ENCODE measurements around the gene TBRG1.

Gene TBRG1

DNA sequence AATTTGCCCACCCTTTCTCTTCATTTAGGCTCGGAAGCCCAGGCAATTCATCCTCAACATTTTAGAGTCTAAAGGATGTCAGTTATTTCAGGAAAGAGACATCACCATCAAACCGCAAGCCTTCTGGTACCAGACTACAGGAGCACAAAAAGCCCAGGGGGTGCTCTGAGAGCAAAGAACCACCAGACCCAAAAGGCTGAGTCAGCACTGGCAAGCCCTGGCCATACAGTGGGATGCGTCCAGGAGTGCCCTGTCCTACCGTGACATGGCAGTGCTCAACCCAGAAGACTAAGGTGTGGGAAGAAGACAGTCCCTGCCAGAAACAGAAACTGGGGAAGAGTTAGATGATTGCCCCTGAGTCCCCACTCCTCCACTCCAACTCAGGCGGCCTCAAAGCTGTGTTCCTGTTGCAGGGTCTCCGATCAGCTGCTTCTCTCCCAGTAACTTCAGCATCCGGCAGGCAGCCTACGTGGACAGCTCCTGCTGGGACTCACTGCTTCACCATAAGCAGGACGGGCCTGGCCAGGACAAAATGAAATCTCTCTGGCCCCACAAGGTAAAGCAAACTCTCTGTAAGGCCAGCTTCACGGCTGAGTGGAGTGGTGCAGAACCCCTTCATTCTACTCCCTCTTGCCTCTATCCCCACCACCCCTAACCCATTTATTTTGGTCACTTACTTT lies 10.0 kb upstream of the TBRG1 start:
- no peak for DNase-seq (ENCODE audit: low spot score)

DNA sequence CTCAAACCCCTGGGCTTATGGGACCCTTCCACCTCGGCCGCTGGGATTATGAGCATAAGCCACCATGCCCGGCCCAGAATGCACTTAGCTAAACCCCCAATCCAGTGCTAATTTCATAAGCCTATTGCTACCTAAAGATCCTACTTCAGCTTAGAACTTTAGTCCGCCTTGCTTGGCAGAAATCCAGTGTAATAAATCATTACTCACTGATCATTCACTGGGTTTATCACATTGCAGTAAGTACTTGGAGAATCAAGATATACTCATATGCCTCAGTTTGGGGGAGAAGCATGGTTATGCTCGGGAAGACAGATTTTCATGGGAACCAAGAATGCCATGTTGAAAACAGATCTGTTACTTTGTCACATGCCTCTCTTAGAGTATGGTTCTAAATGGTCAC lies 3.8 kb upstream of the TBRG1 start:
- DNase-seq (ENCODE audit: low spot score) = no peak

DNA sequence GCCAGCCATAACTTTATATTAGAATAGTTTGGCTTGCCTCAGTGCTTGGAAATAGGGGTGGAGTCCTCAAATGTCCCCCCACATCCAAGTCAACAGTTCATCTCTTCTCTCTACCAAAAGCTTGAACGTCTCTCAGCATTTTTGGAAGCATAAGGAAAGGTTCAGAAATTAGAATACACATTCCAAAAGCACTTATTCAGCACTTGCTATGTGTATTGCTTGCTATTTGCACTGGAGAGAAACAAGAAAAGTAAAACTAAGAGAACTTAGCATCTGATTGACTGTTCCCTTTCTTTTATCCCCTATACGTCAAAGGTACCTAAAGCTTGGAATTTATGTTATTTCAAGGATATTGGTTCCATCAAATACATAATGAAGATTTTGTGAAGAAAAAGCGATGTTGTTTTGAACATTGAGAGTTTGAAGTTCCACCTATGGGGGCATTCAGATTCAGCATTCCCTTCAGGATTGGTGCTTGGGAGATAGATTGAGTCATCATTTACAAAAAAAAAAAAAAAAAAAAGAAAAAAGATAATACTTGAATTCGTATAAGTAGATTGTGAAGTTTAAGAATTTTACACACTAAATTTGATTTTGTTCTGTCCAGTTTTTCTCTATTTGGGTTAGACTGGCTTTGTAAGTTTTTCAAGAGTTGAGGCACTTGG lies 1.3 kb downstream of the TBRG1 start:
- DNase-seq (ENCODE audit: low spot score) = no peak

DNA sequence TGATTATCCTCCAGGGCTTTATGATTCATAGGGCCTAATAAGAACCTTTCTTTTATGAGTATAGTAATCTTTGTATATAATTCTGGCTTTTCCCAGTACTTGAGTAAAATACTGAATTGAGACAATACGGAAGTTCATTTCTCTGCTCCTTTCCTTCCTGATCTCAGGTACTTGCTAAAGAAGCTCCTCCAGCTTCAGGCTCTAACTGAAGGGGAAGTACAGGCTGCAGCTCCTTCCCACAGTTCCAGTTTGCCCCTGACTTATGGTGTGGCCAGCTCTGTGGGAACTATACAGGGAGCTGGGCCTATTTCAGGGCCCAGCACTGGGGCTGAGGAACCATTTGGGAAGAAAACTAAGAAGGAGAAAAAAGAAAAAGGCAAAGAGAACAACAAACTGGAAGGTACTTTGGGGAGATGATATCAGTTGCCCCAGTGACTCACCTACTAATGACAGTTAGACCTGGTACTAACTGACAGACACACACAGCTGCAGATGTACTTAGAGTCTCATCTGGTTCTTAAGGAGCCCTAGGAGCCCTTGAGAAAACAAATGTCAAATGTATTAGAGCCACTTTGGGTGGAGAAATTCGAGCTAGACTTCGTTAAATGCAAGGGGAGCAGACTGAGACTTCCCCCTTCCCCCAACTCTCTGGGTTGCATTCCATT lies 3.0 kb downstream of the TBRG1 start:
- no peak for DNase-seq (ENCODE audit: low spot score)

DNA sequence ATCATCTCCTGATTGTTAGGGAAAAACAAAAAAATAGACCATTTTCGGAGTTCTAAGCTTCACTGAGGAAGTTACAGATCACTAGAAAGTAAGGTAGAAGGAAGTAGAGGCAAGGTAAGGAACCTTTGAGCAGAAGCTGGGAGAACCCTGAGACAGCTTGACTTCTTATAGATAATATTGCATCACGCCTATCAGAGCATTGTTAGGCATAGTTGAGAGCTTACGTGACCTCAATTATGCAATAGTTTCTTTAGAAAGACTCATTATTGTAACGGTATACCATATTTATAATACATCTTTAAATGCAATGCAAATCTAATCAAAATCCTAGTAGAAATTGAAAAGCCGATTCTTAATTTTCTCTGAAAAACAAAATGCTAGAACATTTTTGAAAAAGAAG lies 4.9 kb downstream of the TBRG1 start:
- DNase-seq (ENCODE audit: low spot score) = no peak

DNA sequence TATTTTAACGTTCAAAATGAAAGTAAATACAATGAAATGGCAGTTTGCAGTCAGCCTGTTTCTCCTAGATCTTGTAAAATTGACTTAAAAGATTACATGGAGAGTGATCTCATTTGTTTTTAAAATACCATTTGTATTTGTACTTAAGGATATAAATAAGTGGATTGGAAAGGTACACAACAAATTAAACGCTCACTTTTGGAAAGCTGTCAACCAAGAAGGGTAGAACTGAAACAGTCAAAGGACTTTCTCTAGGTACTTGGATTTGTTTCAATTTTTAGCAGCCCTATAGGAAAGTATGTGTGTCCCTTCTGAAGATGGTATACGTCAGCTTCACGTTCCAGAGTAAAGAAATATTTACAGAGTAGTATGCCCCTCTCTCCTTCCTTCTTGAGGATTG lies 7.3 kb downstream of the TBRG1 start:
- DNase-seq (ENCODE audit: low spot score) = no peak

DNA sequence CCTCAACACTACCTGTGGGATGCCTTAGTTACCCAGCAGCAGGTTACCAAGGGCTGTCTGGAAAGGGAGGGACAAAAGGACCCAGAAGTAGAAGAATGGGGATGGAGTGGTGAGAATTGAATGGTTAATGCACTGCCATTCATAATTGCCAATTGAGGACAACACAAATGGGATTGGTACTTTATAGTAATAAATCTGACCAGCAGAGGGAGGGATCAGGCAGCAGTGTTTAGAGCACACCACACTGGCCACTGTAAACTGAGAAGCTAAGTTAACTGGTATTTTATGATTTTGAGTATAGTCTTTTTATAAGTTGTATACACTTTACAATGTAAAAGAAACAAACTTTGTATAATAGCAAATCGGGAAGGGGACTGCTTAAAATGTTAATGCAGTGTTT lies 10.7 kb downstream of the TBRG1 start:
- DNase-seq (ENCODE audit: low spot score) = no peak

DNA sequence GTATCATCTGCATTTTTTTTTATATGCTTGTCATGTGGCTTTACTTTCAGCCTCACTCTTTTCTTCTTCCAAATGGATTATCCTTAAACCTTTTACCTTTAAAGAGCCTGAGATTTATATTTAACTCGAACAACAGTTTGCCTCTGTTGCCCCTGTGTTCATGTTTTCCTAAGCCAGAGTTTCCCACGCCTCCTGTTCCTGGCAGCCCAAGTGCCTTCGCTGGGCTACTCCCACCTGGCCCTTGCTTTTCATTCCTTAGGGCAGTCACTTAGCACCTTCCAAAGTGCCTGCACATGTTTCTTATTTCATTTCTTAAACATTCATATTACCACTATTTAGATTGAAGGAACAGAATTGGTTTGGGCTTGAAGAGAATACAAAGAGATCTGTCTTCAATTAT lies 13.3 kb downstream of the TBRG1 start:
- DNase-seq (ENCODE audit: low spot score) = no peak

DNA sequence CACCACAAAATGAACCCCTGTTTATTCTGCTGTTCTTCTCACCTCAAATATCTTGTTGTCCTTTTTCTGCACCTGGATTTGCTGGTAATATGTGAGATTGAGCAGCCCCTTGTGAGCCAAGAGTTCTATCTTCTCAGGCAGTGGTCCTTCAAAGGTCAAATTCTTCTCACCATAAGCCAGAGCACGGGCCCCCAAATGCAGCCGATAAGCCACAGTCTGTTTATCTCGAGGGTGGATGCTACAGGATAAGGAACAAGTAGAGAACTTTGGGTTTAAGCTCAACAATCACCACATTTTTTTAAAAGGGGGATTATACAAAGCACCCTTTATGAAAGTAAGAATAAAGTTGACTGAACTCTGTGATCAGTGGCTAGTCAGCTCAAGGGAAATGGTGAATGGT lies 15.8 kb downstream of the TBRG1 start:
- no peak for DNase-seq (ENCODE audit: low spot score)

DNA sequence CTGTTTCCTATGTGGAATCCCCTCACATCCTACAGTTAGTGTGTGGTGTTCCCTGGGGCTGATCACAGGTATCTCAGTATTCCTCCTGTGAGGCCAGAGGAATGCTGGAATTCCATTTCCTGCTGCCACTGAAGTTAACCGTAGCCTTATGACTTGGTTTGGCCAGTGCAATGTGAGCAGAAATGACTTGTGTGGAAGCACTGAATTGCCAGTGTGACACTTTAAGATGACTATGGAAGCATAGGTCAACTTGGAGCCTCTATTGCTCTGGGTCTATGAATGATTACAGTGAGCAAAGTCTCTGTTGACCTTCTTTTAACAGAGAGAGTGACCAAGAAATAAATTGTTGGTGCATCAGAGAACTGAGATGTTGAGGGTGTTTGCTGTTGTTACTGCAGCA lies 16.5 kb downstream of the TBRG1 start:
- DNase-seq (ENCODE audit: low spot score) = no peak

DNA sequence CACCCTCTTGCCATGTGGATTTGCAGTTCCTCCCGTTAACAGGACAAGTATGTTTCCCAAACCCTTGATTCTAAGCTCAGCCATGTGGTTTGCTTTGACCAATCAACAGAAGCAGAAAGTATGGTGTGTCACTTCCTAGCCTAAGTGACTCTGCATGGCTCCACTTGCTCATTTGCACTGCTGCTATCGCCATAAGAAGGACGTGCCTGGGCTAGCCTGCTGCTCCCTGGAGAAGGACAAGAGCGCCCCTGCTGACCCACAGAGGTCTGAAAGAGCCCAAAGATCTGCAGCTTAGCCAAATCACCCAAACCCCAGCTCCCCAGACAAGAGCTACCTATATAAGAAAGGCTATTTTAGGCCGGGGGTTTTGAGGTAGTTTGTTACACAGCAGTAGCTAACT lies 18.0 kb downstream of the TBRG1 start:
- no peak for DNase-seq (ENCODE audit: low spot score)

DNA sequence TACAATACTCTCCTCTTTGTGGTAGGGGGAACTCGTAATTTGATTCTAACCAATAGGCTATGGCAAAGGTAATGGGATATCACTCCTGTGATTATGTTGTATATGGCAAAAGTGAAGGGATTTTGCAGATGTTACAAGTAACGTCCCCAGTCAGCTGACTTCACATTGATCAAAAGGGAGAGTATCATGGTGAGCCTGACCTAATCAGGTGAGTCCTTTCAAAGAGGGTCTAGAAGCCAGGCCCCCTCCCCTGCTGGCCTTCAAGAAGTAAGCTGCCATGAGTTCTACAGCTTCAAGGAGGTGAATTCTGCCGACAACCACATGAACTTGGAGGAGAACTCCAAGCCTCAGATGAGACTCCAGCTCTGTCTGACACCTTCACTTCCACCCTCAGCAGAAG lies 20.0 kb downstream of the TBRG1 start:
- DNase-seq (ENCODE audit: low spot score) = no peak

DNA sequence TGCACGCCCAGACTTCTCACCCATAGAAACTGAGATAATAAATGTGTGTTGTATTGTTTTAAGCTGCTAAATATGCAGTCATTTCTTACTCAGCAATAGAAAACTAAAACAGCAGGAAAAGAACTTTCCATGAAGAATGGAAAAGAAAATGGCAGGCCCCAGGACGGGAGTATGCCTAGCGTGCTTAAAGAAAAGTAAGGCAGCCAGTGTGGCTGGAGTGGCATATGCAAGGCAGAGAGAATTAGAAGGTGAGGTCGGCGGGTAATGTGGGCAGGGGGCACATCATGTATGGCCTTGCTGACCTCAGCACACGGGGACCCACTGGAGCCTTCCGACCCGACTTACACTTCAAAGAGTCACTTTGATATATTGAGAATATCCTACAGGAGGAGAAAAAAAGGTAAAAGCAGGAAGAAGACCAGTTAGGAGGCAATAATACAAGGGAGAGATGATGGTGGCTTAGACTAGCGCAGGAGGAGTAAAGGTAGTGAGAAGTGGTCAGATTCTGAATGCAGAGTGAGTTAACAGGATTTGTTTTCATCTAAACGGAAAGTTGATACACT lies 20.5 kb downstream of the TBRG1 start:
- DNase-seq (ENCODE audit: low spot score) = no peak

DNA sequence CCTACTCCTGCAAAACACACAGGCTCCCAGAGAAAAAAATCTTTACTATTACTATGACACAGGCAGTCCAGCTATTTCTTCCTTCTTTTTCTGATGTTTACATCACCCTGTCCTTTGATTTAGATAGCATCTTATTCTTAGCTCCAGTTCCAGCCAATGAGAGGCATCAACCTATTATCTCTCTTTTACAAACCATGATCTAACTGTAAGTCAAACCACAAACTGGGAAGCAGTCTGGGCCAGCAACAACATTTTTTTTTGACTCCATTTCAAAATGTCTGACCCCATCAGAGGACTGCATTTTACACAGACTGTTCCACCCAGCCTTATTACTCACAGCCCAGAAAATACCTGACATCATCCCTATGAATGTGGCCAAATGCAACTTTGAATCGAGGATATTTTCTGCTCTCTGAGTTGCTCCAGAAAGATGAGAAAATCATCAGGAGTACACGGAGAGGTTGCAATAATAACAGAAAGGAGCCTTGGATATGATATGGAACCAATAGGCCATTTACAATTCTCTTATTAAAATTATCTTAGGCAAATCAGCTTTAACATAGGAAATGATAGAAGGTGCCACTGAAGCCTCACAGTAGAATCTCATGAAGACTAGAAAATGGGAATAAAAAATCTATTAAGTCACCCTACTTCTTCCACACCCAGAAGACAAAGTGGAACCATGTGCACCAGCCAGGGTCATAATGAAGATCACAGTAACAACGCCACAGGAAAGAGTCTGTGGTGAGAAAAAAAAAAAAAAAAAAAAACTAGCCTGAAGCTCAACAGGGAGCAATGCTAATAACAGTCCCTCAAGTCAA lies 21.2 kb downstream of the TBRG1 start:
- no peak for DNase-seq (ENCODE audit: low spot score)

DNA sequence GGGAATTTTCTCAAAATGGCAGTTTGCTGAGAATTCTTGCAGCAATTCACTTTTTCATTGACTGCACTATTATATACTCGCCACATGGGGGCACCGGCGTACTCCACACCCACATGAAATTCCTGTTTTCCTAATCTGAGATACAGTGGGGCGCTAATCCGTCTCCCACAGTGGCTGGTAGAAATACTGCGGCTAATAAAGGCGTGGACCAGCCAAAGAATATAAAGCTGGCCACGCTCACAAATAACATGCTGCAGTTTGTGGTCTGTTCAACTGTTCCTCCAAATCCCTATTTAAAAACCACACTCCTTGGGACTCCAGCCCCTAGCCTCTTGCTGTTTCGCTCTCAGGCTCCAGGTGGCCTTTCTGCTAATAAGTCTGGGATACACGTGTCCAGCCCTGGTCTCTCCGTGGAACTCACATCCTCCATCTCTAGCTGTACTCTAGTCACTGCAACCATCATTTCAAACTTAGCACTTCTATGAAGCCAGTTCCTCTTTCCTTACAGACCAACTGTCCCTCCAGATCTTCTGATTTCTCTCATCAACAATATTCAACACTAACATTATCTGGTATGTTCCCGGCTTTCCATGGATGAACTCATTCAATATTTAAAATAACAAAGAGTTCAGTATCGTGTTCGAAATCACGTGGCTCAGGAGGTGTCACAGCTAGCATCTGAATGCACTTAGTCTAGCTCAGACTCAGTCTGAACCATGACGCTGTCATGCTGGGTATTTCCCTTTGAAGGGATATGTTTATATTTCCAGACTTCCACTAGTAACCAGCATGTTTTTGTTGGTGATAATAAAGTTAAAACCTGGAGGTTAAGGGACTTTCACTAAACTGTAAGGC lies 22.0 kb downstream of the TBRG1 start:
- DNase-seq (ENCODE audit: low spot score) = peak; percentile 50

DNA sequence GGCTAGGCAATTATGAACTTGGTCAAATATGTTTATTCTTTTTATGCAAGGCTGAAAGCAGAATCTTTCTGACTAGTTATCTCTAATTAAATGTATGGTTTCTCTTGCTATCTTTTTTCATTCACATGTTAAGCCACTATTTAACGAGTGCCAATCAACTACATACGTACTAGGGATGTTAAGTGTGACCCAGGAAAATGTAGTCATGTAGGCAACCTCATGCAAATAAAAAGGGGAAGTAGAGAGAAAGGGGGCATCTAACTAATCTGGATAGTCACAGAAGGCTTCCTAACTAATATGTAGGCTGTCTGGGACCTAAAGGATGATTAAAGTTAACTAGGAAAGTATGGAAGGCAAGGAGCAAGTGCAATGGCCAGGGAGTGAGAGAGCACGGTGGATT lies 23.5 kb downstream of the TBRG1 start:
- DNase-seq (ENCODE audit: low spot score) = no peak

DNA sequence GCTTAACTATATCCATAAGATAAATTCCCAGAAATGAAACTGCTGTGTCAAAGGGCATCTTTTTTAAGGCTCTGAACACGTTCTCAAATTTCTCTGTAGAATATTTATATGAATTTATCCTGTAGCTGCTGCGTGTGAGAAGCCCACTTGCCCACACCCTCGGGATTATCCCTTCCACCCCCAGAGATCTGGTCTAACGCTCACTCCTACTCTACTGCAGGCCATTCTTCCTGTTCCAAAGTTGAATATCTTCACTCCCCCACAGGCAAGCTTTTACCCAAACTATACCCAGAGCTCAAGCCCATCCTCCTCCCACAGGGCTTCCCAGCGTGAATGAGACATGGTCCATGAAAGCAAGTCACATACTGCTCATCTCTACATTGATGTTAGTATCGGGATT lies 25.9 kb downstream of the TBRG1 start:
- no peak for DNase-seq (ENCODE audit: low spot score)

DNA sequence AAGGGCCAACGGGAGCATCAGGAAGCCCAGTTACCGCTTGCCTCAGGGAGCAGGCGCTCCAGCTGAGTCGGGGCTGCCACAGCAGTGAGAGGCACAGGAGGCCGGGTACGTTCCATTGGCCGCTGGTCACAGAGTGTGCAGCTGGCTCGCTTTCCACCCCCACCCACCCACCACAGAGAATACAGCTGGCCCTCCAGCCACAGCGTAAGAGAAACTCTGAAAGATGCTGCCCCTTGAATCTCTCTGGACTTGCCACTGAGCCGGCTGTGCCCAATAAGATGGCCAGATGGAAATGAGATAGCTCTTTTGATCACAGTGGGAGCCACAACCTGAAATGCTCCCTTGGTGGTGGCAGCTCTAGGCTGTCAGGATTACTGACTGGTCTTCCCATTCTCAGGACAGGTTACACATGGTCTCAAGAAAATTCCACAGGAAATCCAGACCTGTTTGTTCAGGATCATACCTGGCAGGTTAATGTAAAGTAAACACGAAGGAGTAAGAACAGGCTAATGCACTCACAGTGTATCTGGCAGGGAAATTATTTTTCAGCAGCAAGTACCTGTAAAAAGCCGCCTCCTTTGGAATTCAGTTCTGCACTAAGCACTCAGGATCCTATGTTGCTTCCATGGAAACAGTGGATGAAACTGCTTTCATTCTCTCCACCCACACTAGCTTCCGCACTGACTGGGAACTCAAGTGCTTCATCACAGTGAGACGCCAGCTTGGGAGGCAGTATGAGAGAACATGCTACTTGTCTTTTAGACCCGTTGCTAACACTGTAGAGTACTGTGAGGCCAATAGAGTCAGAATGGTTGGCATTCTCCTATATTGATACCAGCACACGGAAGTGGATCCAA lies 34.3 kb downstream of the TBRG1 start:
- no peak for DNase-seq (ENCODE audit: low spot score)

DNA sequence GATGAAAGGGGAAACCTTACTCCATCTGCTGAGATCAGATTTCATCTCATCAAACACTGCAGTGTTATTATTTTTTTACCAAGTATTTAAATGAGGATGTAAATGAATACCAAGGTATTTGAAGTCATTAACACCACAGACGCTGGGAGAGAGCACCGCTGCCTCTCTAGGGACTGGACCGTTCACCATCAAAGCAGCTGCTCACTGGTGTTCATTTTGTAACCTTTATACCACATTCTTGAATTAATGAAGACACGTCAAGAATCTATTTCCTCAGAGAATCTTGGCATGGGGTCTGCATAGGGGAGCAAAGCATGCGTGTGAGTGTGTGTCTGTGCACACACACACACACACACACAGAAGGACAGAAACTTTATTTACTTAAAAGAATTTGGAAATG lies 35.2 kb downstream of the TBRG1 start:
- DNase-seq (ENCODE audit: low spot score) = no peak

DNA sequence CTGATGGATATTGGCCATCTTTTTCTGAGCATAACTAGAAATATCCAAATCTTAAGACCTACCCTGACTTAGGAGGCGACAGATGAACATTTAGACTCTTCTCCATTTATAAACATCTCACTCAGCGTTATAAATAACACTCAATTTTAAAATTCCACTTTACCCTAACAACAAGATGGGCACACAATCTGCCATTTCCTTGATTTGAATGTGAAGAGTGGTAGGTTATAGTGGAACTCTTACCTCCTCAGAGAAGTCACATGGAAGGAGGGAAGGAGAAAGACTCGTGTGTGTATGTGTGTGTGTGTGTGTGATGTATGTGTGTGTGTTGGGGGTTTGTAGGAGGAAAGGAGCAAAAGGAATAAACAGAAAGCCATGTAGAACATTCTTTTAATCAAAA lies 35.8 kb downstream of the TBRG1 start:
- no peak for DNase-seq (ENCODE audit: low spot score)

DNA sequence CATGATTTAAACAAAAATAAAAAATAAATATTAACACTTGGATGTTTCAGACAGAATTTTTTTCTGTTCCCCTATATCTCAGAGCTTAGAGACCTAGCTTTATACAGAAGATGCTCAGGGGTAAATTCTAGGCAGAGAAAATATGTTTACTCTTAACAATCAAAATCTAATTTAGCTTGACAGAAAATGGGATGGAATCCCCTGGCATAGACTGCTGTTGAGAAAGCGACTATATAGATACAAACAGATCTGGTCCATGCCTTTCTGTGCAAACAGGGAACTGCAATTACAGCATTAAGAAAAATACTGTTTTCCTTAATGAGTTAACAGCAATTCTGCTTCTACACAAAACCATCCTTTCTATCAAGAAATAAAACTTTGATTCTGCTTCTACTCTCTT lies 36.3 kb downstream of the TBRG1 start:
- no peak for DNase-seq (ENCODE audit: low spot score)
